Renal cortical epithelial cell (primary cell): ENCODE results near the gene C5orf58. TPM values are rescaled to one million over a fixed set of nuclear protein-coding genes. Genes with fewer than 3 reads are reported as not detected.
A peak's percentile ranks its signal among the peaks of the same experiment; 100 is the strongest.

Experiments
- DNase-seq: peaks from one replicate; pipeline ENCODE4 v3.0.0-alpha.2; 2011; ENCODE audit warnings: low read depth
- total RNA-seq: library from RNA; depleted of rRNA; stranded (reverse); fragments of >200 nt; gene quantifications from 2 replicates; pipeline ENCODE4 v1.2.3, GENCODE V29; 2014

Gene C5orf58
- total RNA-seq, 1 donor from 2014 or later, result not detected

GRCh38 chr5:170256571-170256970 lies 23.8 kb downstream of the C5orf58 start:
- DNase-seq, result no peak

DNA sequence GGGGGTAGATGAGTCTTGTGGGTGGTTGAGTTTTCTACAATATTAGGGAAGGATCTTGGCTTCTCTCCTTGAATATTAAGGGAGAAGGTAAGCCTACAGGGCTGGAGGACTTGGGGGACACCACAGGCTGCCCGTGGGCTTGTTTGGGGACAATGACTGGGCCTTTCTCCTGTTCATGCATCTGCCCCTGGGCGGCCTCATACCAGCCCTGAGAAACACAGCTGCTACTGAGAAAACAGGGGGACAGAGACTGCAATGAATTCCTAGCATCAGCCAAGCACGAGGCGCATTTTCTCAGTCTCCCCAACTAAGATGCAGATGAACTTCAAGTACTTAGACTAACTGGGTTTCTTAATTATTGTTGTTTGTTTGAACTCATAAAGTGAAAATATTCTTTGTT lies 24.6 kb downstream of the C5orf58 start:
- no peak for DNase-seq

DNA sequence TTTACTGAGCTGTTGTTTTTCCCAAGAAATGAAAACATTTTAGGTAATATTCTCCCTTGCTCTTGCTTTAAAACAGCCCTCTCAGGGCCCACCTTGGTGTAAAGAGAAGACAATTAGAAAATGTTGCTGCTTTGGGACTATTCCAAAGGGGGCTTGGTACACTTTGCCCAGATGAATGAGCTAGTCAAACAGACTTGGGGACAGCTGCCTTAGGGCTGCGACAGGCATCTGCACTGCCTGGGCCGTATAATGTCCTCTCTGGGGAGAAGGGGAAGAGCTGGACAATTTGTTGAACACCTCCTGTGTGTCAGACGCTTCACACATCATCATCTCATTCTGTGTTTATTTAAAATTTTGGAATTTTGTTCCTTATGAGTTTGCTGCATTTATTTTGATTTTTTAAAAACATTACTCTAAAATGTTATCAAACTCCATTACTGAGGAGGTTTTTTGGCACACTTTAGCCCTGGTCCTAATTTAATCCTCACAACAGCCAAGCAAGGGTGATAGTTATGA lies 28.8 kb downstream of the C5orf58 start:
- no peak for DNase-seq

GRCh38 chr5:170262061-170263045 lies 29.6 kb downstream of the C5orf58 start:
- no peak for DNase-seq

DNA sequence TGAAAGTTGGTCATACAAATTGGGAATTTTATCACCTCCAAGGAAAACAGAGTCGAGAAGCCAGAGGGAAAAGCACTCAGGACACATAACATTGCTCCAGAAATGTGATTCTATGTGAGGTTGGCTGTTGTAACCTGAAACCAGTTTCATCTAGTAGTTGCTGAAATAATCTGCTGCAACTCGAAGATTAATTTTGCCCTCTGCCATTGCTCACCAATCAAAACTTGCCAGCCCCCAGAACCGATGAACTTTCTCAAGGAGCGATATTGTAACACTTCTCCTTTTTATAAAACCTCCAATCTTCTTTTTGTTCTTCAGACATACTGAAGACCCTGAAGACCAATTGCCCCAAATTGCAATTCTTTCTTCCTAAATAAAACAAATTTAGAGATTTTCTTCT lies 31.1 kb downstream of the C5orf58 start:
- no peak for DNase-seq

DNA sequence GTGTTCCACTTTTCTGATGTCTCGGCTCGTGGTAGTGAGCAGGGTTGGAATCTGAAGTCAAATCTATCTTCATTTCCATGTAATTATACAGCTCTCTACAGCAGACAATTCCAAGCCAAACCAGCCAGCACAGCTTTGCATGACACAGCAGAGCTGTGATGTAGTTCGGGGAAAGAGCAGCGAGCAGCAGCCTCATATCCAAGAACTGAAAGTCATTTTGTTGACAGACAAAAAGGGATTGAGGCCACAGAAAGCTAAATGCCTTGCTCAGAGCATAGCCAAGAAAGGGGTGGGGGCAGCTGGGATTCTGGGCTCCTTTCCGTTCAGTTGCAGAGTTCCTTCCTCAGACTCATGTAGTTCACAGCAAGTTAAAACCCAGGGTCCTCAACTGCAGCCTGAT lies 32.7 kb downstream of the C5orf58 start:
- DNase-seq, result no peak

- no peak for DNase-seq
Observed at GRCh38 chr5:170266570-170267381, 34.0 kb downstream of the C5orf58 start.

DNA sequence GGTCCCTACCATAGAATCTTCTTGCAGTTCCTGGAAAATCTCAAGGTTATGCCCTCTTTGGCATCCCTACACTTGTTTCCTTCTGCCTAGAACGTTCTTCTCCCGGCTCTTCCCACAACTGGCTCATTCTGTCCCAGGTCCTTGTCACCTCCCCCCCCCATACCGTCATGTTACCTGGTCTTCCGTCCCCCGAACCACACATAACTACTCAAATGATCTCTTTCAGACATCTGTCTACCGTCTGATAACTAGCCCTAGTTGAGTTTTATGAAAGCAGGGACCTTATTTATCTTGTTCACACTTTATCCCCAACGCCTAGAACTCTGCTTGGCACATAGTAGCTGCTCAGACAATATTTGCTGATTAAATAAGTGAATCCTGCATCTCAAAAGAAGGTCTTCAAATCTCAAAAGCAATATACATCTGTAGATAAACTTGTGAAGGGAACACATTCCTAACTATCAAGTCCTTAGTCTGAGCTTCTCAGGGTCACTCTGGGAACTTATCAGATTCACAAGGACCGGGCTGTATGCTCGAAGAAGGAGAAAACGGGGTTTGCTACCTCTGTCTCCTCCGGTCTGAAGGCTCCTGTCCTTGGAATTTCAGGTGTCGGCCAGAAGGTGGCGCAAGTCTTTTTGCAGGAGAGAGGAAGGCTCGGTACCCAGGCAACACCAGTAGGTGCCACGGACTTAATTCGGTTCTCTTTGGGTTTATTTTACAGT lies 34.8 kb downstream of the C5orf58 start:
- peak; percentile 56 for DNase-seq

GRCh38 chr5:170268153-170268689 lies 35.4 kb downstream of the C5orf58 start:
- DNase-seq, result no peak

DNA sequence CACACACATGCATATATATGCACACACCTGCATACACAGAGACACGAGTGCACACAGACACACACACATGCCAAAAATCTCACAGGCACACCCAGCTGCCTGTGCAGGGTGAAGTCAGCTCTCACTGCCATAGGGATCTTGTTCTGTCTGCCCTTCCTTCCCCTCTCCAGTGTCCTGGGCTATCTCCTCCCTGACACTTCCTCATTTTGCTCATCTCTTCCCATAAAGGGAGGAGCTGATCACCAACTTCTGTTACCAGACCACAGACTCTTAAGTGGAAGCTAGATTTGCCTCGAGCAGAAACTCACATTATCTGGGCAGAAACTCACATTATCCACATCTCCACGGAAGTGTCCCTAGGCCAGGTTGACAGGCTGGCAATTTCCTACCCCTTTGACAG lies 36.1 kb downstream of the C5orf58 start:
- no peak for DNase-seq

DNA sequence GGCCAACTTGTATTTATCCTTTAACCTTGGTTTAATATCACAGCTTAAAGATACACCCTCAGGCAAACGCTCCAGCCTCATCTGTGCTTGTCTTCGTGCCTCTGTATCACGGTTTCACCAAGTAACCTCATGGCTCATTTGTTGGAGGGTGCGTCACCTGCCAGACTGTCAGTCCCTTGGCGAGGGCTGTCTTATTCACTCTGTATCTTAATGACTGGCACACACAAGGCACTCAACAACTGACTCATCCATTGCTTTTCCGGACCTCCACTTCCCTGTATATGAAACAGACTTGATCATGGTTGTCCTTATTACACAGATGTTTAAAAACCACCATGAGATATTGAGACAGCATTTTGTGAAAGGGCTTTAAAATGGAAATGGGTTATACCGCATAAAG lies 36.8 kb downstream of the C5orf58 start:
- DNase-seq, result no peak

DNA sequence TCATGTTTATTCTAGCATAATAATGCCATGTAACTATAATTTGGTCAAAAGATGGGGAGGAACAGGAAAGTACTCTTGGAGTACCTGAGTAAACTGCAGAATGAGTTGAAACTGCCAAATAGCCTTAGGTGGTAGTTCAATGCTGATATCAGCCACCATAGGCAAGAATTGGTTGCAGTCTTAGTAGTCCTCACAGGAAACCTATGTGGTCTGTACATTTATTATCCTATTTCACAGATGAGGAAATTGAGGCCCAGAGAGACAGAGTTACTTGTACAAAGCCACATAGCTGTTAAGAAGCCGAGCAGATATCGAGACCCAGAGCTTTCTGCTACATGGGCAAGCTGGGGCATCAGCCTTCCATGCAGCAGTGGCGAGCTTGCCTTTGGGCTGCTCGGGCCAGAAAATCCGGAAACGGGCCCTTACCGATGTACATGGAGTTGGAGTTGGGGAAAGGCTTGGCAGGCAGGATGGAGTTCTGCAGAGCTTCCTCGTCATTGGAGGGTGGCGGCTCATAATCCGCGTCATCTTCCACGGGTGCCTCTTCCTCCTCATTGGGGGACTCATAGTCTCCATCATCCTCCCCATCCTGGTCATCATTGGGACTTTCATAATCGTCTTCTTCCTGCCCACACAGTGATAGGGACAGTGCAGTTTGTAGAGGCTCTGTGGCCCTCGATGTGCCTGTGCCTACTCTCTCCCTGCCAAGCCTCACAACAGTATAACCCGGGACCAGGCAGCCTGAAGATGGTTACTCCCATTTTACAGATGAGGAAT lies 37.7 kb downstream of the C5orf58 start:
- DNase-seq, result no peak

DNA sequence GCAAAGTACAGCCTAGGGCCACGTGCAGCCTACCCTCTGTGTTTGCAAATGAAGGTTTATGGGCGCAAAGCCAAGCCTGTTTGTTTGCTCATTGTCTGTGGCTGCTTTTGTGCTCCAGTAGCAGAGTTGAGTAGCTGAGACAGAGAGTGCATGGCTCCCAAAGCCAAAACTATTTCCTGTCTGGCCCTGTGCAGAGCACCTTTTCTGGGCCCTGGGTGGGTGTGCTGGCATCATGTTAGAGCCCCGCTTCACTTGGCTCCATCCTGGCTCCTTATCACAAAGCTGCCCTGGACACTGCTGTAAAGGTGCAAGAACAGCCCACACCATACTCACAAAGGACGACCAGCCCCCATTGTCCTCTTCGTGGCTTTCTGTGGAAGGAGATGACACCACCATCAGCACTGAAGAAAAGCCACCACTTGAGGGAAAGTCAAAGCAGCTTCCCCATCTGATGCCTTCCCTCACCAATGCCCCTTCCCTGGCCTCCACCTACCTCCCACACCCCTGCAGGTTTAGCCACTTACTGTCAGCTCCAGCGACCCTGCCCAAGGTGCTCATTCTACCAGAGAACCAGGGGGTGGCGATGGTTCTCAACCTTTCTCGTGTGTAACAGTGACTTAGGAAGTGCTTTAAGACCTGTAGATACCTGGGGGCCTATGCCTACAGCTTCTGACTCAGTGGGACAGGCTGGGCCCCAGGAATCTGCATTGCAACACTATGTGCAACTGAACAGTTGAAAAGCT lies 41.4 kb downstream of the C5orf58 start:
- DNase-seq, result peak; percentile 14

- no peak for DNase-seq
Observed at GRCh38 chr5:170275376-170275994, 42.7 kb downstream of the C5orf58 start.

DNA sequence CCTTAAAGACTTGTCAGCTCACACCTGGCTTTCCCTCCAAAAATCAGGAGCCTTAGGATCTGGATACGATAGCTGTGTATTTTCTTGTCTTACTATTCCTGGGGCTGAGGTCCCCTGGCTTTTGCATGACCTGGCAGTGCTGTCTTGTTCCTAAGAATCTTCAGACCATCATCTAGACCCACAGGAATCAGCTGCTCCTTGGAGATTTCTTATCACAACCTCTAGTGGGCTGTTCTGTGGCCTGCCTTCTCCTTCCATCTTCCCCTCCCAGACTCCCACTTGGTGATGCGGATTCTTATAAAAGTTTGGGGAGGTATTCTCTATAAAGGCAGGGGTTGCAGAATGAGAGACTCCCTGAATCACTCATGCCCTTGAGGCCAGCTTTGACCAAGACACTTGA lies 43.4 kb downstream of the C5orf58 start:
- no peak for DNase-seq

- DNase-seq, result no peak
Observed at GRCh38 chr5:170277867-170278281, 45.1 kb downstream of the C5orf58 start.

- no peak for DNase-seq
Observed at GRCh38 chr5:170278611-170279458, 46.0 kb downstream of the C5orf58 start.

GRCh38 chr5:170279459-170279817 lies 46.7 kb downstream of the C5orf58 start:
- no peak for DNase-seq
